ENCODE results near the gene IQGAP2.

Gene IQGAP2

GRCh38 chr5:76385540-76385939 lies 17.5 kb upstream of the IQGAP2 start:
- no peak for DNase-seq (ENCODE audit: low spot score)

DNA sequence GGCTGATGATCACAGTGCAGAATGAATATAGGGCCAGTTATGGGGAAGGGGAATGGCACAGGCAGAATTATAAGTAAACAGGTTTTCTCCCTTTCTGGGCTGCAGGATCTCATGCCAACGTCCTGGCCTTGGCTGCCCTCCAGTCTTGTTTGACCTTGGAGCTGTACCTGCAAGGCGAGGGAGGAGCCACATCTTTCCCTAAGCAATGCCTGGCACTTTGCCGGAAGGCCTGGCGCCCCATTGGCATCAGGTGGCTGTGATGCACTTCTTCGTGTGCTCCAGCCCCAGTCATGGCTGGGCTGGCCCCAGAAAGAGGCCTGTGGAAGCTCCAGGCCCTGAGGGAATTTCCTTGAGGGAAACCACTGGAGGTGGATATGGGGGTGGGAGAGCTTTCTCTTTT lies 16.7 kb upstream of the IQGAP2 start:
- no peak for DNase-seq (ENCODE audit: low spot score)

DNA sequence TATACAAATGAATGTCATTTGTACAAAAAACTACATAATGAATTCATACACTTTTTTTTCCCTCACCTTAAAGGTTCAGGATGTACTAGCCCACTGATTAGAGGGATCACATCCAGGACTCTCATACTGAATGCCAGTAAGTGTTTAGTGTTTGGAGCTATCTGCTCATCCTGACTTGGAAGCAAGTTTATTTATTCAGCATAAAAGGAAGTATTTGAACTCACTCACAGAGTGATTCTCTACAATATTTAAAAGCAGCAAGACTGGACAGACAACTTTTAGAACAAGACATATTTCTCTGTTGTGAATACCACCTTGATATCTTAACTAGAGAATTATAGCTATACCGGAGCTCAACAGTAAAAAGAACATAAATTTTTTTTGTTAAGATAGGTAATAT lies 14.8 kb upstream of the IQGAP2 start:
- no peak for DNase-seq (ENCODE audit: low spot score)

DNA sequence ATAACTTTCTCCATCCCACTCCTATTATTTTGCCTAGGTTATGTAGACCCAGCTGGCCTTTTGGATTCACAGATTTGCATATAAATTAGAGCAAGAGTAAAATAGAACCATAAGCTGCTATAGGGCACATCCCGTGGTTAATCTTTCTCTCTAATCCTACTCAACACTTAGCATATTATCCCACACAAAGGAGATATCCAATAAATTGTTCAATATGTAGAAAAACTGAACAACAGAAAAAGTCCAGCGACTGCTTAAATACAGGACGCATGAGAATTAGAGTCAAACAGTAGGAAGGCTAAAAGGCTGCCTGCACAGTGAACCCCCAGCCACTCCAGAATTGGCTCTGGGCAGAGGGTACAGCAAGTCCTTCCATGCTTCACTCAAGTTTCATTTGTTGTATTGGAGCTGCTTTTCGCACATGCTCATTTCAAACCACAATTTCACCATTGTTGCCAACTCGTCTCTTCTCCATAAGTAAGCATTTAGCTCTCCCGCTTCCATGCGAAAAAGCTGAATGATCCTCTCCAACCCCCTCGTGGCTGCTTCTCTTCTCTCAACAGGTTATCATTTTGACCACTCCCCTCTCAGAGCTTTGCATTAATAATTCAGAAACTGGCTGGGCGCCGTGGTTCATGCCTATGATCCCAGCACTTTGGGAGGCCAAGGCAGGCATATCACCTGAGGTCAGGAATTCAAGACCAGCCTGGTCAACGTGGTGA lies 14.1 kb upstream of the IQGAP2 start:
- no peak for DNase-seq (ENCODE audit: low spot score)

- DNase-seq (ENCODE audit: low spot score): no peak
These were observed 13.5 kb upstream of the IQGAP2 start for GRCh38 chr5:76389513-76390154.

DNA sequence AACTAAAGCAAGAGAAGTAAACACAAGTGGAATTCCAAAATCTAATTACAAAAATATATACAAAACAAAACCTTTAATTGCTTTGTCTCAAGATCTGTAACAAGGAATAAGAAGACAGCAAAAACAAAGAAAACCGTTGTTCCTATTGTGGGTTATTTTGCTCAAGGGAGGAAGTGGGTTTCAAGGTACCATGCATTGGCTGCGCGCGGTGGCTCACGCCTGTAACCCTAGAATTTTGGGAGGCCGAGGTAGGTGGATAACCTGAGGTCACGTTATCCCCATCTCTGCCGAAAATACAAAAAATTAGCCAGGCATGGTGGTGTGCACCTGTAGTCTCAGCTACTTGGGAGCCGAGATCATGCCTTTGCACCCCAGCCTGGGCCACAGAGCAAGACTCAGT lies 12.1 kb upstream of the IQGAP2 start:
- no peak for DNase-seq (ENCODE audit: low spot score)

- DNase-seq (ENCODE audit: low spot score): no peak
These were observed 9.9 kb upstream of the IQGAP2 start for GRCh38 chr5:76393035-76393680.

GRCh38 chr5:76397200-76397599 lies 5.9 kb upstream of the IQGAP2 start:
- no peak for DNase-seq (ENCODE audit: low spot score)

DNA sequence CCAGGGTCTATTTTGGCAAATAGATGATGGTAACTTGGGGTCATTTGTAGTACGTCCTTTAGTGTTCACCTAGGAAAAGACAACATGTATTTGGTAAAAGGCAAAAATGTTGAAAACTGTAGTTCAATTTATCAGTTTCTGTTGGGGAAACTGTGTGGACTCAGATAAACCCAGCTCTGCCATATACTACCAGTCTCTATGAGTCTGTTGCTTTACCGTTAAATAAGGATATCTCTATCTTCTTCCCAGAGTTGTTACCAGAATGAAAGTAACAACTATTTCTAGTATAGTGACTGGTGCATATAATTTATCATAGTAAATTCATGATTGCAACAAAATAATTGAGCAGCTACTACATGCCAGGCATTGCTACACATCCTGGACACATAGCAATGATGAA lies 3.8 kb upstream of the IQGAP2 start:
- no peak for DNase-seq (ENCODE audit: low spot score)

- no peak for DNase-seq (ENCODE audit: low spot score)
These were observed 2.6 kb upstream of the IQGAP2 start for GRCh38 chr5:76400466-76400865.

GRCh38 chr5:76401801-76402250 lies 1.3 kb upstream of the IQGAP2 start:
- no peak for DNase-seq (ENCODE audit: low spot score)

DNA sequence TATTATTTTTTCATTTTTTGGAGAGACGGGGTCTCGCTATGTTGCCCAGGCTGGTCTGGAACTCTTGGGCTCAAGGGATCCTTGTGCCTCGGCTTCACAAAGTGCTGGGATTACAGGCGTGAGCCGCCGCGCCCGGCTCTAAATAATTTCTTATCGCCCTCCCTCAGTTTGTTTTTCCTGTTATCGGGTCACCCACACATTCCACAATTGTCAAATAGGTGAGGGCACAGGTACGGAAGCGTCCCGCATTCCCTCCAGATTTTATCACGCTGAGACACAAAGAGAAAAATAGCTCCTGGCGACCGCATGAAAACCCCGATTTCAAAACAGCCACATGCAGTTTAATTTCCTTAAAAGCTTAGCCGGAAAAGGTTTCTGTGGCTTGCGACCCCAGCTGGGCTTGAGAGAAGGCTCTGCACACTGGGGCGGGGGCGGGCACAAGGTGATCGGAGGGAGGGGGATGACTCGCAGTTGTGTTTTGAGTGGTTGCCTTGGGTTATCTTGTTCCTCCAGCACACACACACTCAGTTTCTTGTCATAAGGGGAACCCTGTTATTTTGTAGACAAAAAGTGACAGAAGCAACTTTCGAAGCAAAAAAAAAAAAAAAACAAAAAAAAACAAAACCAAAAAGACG lies 717 bp upstream of the IQGAP2 start:
- no peak for DNase-seq (ENCODE audit: low spot score)

- DNase-seq (ENCODE audit: low spot score): peak; percentile 74
These were observed 709 bp downstream of the IQGAP2 start for GRCh38 chr5:76403766-76404222.

DNA sequence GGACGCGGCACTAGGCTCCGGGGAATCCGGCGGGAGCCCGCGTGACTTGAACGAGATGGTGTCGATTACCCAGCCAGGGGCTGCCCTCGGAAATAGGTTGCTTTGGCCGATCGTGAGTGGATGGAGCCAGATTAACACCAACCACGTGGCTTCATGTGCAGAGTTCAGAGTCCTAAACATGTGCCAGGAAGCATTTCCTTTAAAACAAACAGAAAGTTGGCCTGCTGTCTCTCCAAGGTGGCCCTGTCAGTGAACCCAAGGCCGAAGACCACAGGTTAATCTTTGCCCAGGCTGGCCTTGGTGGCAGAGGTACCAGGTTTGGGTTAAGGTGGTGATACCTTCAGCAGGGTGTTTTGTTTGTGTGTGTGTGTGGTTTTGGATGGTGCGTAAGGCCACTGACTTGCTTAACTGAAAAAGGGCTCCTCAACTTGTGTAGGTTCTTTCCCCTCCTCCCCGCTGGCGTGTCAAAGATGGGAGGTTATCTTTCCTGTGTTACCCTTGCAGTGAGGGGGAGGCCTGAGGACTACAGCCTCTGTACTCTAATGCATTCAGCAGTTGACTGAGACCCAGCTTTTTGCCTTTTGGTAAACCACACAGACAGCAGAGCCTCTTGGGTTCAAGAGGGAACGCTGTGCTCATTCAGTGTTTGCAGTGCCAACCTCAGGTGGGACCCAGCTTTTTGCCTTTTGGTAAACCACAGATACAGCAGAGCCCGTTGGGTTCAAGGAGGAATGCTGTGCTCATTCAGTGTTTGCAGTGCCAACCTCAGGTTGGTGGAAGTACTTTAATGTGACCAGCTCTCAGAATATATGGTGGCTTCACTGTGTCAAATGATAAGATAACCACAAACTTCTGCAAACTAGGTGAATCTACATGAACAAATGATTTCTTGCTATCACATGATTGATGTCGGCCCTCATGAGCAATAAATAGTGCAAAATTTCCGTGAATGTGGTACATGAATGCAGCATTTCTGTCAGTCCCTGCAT lies 1.4 kb downstream of the IQGAP2 start:
- no peak for DNase-seq (ENCODE audit: low spot score)

- no peak for DNase-seq (ENCODE audit: low spot score)
These were observed 2.9 kb downstream of the IQGAP2 start for GRCh38 chr5:76406014-76406413.

- DNase-seq (ENCODE audit: low spot score): no peak
These were observed 3.6 kb downstream of the IQGAP2 start for GRCh38 chr5:76406673-76407072.

GRCh38 chr5:76408104-76408654 lies 5.1 kb downstream of the IQGAP2 start:
- DNase-seq (ENCODE audit: low spot score): no peak

GRCh38 chr5:76412511-76412910 lies 9.4 kb downstream of the IQGAP2 start:
- no peak for DNase-seq (ENCODE audit: low spot score)

GRCh38 chr5:76413746-76414145 lies 10.7 kb downstream of the IQGAP2 start:
- DNase-seq (ENCODE audit: low spot score): no peak

- no peak for DNase-seq (ENCODE audit: low spot score)
These were observed 11.7 kb downstream of the IQGAP2 start for GRCh38 chr5:76414788-76415187.

DNA sequence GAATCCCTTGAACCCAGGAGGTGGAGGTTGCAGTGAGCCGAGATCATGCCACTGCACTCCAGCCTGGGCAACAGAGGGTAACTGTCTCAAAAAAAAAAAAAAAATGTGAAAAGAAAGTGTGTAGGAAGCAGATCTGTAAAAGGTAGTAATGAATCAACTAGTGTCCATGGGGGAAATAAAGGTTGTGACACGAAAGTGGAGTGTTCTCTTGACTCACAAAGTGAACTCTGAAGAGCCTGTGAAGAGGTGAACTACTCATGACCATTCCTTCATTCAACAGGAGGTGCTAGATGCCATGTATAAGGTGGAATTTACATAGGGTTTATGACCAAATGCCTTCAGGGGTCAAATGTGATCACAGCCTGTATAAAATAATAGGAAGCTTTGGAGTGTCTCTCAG lies 12.8 kb downstream of the IQGAP2 start:
- DNase-seq (ENCODE audit: low spot score): no peak

Data from left forelimb (tissue), 1 donor.